Epidermal melanocyte (primary cell): ENCODE measurements around the gene MACROD2.
"Not testable (repeated sequence)": the region's sequence is repeated elsewhere in the genome, so short reads cannot be mapped to it uniquely, and the experiment has no call there.

Experiments used
- DNase-seq: peaks from one replicate; pipeline ENCODE4 v3.0.0; 2011; ENCODE audit warnings: low spot score; ENCODE audit not compliant: insufficient read length

The MACROD2 gene

DNA sequence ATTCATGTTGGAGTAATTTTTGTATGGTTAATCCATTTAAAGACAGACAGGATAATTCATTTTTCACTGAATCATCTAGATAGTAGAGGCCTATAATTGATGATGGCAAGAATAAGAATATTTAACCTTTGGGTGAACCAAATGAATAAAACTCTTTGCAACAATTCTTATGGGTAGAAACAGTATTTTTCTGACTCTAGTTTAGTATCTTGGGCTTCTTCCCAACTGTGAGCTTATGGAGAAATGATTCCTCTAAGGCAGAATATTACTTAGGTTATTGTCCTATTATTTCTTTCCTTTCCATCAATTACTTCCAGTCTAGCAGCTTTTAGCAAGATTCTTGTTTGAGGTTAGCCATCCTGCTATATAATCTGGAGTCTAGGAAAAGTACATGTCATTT, 1077.0 kb downstream of the MACROD2 start:
- DNase-seq: no peak

DNA sequence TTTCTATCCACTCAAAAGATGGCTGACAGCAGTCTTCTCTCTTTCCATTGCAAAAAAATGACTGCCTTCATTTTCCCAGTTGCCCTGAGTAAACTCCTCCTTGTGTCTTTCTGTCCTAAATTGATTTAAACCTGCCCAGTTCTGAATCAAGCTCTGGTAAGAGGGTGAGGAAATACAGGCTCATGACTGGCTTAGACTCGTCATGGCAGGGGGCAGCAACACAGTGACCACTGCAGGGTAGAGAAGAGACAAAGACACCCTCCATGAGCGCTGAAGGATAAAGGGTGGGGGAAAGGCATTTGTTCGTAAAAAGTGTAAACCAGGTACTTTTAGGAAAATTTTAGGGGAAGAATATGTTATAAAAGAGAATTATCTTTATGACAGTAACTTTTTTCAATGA, 1080.3 kb downstream of the MACROD2 start:
- no peak for DNase-seq

DNA sequence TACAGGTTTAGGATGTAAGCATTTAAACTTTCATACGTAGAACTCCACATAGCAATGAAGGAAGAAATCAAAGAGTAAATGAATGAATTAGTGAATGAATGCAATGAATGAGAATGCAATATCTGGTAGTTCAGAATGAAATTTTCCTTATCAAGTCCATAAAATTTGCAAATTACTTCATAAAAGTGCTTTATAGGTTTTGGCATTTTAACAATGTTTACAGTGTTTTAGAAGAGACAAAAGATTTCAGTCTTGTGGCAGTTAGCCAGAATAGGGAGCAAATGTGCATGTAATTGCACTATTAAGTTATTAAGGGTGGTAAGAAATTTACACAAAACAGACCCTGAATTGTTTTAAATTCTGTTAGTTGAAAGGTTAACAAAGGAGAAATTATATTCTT, 1081.5 kb downstream of the MACROD2 start:
- DNase-seq: no peak

DNA sequence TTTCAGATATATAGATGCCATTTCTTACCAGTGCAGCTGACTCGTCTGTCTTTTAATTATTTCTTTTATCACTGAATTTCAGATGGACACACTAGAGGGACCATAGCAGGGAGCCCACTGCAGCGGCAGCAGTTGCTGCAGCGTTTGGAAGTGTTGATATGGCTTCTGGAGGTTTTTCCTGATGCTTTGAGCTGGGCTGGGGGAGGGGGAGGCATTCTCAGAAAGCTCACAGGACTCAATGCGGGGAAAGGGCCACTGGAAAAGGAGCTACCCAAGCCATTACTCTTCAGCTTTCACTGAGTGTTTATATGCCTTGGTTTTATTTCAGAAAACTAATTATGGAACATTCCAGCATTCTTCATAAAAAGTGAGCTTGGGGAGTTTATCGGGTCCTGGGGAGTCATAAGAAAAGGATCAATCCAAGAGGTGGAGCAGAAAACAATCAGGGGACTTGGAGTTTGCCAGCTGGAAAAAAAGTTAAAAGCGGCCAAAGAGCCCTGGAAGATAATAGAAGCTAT, 1082.5 kb downstream of the MACROD2 start:
- no peak for DNase-seq

GRCh38 chr20:15079594-15080340, 1084.5 kb downstream of the MACROD2 start:
- DNase-seq: no peak

- no peak for DNase-seq
Observed at GRCh38 chr20:15081261-15081660, 1085.9 kb downstream of the MACROD2 start.

DNA sequence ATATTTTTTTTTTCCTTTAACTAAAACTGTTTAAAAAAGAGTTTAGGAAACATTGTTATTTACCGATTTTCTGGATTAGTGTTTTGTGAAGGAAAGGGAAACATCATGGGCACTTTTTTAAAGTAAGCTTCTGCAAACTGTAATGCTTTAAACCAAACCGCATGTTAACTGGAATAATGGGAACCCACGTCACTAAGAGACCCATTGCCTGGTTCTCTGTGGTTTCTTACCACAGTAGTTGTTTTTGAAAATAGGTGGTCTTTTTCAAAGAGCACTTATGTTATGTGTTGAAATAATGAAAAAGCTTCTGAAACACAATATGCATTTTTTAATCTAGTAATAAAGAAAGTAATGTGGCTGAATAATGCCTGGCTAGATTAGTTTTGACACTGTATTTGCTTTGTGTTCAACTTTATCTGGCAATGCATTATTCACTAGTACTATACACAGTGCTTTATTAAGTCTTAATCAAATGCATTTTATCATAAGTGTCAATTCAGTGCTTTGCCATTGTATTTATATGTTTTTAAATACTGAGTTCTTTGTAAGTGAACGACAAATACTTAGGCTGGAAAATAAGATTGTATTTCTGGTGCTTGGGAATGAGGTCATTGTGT, 1096.2 kb downstream of the MACROD2 start:
- DNase-seq: no peak

DNA sequence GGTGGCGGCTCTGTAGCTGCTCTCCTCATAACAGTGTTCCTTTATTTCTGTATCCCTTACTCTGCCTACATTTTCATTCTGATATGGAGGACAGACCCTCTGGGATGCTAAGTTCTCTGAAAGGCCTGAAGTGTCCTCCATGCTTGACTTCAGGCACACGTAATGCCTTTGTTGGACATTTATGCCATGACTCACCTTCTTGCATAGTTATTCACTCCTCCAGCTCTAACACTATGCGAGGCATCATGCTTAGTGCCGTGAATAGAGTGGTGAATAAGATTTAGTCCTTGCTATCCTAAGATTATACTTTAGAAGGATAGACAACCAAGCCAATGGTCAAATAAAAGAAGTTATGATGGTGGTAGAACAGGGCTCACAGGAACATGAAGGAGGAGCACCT, 1103.0 kb downstream of the MACROD2 start:
- no peak for DNase-seq

DNA sequence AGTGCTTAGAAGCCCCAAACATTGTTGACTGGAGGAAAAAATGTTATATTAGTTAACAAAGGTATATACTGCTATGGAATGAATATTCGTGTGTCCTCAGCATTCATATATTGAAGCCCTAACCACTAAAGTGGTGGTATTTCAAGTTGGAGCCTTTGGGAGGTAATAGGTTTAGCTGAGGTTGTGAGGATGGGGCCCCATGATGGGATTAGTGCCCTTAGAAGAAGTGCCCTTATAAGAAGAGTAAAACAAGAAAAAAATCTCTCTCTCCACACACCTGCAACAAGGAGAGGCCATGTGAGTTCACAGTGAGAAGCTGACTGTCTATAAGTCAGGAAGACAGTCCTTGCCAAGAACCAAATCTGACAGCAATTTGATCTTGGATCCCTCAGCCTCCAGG, 1103.8 kb downstream of the MACROD2 start:
- no peak for DNase-seq

DNA sequence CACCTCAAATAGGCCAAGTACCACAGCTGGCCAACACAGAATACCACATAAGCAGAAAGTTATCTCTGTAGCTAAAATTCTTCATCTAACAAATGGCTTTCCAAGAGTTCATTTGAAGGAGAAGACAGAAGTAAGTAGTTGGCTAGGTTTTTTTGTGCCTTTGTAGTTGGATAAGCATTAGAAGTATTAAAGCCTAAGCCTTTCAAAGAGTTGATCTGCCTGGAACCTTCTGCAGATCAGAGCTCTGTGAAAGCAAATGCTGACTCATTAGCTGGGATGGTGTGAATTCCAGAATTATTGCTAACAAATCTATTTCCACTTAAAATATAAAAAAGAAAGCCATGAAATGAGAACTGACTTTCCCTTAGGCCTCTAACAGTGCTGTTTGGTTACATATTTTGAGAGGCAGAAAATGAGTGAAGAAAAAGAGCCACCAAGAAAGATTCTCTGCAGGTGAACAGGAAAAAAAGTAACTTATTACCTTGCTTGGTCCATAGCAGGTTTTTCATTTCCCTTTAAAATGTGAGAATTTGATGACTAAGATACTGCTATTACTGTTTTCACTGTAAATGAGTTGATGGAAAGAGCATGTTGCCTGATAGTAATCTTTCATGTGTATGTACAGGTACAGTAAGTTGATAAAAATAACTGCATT, 1105.3 kb downstream of the MACROD2 start:
- DNase-seq: peak; percentile 23

DNA sequence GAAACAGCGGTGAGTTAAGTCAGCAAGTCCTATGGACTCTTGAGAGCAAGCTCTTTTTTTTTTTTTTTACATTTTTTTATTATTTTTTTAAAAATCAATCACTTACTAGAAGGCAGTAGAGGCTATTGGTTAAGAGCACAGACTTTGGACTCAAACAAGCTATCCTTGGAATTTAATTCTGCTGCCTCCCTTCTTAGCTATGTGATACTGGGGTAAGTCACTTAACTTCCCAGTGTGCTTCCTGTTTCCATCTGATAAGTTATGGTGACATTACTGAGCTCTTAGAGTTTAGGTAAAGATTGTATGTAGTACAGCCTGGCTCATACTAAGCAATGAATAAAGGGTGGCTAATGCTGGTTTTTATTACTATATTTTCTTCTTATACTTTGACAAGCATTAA, 1112.6 kb downstream of the MACROD2 start:
- no peak for DNase-seq

DNA sequence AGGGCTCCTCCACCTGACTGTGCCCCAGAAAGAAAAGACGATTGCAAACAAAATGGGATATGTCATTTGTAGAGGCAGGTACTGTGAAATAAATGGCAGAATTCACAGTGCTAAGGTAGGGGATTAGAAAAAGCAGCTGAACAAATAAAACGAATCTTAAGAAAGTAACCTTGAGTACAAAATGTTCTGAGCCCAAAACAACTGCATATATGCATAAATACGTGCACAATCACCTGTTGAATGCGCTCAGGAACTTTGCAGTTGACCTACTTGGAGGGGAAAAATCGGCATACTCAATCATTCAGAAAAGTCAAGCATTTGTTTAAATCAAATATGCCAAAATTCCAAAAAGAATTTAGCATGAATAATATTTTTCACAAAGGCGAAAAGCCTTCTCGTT, 1114.2 kb downstream of the MACROD2 start:
- DNase-seq: no peak

GRCh38 chr20:15111654-15112053, 1116.3 kb downstream of the MACROD2 start:
- no peak for DNase-seq

DNA sequence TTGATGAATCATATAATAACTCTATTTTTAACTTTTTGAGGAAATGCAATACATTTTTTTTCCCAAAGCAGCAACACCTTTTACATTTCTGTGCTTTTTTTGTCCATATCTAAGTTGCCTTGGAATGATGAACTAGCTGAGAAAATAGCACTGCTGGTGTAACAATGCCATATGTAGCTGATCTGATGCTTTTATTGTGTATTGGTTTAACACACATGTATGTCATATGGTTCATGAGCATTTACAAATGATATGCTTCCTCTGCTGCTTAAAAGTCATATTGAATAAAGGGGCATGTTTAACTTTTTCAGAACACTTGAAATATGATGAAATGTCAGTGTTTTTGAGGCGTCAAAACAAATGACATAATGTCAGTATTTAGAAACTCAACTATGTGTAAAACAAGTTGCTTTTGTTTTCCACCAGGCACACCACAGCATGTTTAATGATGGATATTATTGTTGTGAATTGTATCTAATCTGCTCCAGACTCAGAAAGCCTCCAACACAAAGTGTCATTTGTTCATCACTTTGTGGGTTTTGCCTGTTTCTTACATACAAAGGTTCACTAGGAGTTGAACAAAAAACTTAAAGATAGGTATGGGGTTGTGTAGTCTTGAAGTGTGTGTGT, 1117.9 kb downstream of the MACROD2 start:
- DNase-seq: no peak

- no peak for DNase-seq
Observed at GRCh38 chr20:15119852-15120487, 1124.7 kb downstream of the MACROD2 start.

DNA sequence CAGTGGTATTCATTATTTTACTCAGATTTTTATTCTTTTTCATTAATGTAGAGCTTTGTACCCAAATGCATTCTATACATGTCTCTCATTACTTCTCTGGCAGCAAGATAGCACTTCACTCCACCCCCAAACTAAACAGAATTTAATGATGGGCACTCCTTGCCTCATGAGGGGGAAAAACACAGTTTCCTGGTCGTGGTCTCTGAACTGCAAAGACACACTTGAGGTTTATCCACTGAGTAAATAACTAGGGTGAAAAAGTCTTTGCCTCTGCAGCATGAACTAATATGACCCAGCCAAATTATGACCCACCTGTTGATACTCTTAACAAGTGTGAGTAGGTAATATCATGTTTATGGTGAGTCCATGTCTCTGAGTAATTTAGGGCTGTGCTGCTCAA, 1127.3 kb downstream of the MACROD2 start:
- DNase-seq: no peak

DNA sequence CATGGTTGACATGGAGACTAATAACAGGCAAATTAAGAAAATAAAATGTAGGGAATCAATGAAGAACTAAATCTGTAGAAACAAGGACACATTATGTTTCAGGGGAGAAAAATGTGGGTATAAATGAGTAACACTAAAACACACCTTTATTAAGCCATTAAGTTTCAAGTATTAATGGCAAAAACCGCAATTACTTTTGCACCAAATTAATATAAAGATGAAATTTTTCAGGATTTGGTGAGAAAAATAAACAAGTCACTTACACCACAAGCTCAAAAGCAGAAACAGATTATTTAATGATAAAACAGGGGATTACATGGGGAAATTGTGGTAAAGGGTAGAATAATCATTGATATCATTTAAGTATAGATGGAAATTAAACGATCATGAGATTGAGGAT, 1135.9 kb downstream of the MACROD2 start:
- no peak for DNase-seq

GRCh38 chr20:15138548-15139126, 1143.3 kb downstream of the MACROD2 start:
- no peak for DNase-seq

GRCh38 chr20:15139522-15139921, 1144.2 kb downstream of the MACROD2 start:
- DNase-seq: no peak

GRCh38 chr20:15140286-15140685, 1145.0 kb downstream of the MACROD2 start:
- DNase-seq: no peak

DNA sequence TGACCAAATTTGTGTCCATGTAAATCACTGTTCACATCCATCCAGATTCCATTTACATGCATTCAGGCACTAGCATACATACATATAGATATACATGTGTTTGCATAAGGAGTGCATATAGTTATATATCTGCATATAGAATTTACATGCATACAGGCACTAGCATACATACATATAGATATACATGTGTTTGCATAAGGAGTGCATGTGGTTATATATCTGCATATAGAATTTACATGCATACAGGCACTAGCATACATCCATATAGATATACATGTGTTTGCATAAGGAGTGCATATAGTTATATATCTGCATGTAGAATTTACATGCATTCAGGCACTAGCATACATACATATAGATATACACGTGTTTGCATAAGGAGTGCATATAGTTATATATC, 1145.6 kb downstream of the MACROD2 start:
- DNase-seq: not testable (repeated sequence)
